GM12878 (cell line): ENCODE results near the gene ANO4. TPM values are rescaled to one million over a fixed set of nuclear protein-coding genes. Genes with fewer than 3 reads are reported as not detected.

Experiments used
- NFXL1 ChIP-seq: fragments of 450-650 bp; IDR thresholded peaks from 2 replicates; pipeline ENCODE4 v1.6.1; 2017; ENCODE audit warnings: antibody characterized with exemption, mild to moderate bottlenecking, borderline replicate concordance
- POLR2AphosphoS2 ChIP-seq: IDR thresholded peaks from 2 replicates; pipeline ENCODE4 v1.6.1; 2011; ENCODE audit warnings: low read depth, mild to moderate bottlenecking, low read length, improper control_type of control experiment, moderate library complexity
- ZSCAN29 ChIP-seq: fragments of 450-650 bp; IDR thresholded peaks from 2 replicates; pipeline ENCODE4 v1.6.1; 2017; ENCODE audit warnings: mild to moderate bottlenecking, moderate library complexity
- polyA plus RNA-seq, 11 experiments: library from polyadenylated mRNA; depleted of rRNA in 4 of 11; unstranded in 6 of 11; stranded (reverse) in 5 of 11; fragments of >200 nt; fragmentation: Nextera tagmentation in 4 of 11; fragmentation: Illumina TruSeq in 1 of 11; extraction: Ambion mirVana in 4 of 11; extraction: Trizol in 1 of 11; gene quantifications; 1 replicate in 1 of 11; 2 replicates in 10 of 11; pipeline versions ENCODE4 v1.2.1 to v1.2.3, GENCODE V29; 2011 to 2016; ENCODE audit warnings: inconsistent platforms in 2 of 11, missing spikeins in 2 of 11, low read depth in 1 of 11
- total RNA-seq, 4 experiments: library from RNA; depleted of rRNA in 3 of 4; stranded (reverse); fragments of >200 nt in 3 of 4; fragmentation: Illumina TruSeq in 1 of 4; extraction: Trizol in 1 of 4; gene quantifications; 2 replicates each; pipeline versions ENCODE4 v1.2.1 to v1.2.3, GENCODE V29; 2013 to 2021
- TF ChIP-seq, protein P1 (sequence below): IDR thresholded peaks from 2 replicates; pipeline ENCODE4 v1.6.1; 2012; ENCODE audit warnings: improper control_type of control experiment, low read depth, low read length; ENCODE audit not compliant: insufficient replicate concordance
- TF ChIP-seq, protein P2 (sequence below): fragments of 450-650 bp; IDR thresholded peaks from 2 replicates; pipeline ENCODE4 v1.6.1; 2017; ENCODE audit warnings: mild to moderate bottlenecking

The ANO4 gene
- total and polyA plus RNA-seq, 10 of the 15 experiments (the other 5 are each of a cell fraction or from before 2014, with no cell fraction given): not detected

DNA sequence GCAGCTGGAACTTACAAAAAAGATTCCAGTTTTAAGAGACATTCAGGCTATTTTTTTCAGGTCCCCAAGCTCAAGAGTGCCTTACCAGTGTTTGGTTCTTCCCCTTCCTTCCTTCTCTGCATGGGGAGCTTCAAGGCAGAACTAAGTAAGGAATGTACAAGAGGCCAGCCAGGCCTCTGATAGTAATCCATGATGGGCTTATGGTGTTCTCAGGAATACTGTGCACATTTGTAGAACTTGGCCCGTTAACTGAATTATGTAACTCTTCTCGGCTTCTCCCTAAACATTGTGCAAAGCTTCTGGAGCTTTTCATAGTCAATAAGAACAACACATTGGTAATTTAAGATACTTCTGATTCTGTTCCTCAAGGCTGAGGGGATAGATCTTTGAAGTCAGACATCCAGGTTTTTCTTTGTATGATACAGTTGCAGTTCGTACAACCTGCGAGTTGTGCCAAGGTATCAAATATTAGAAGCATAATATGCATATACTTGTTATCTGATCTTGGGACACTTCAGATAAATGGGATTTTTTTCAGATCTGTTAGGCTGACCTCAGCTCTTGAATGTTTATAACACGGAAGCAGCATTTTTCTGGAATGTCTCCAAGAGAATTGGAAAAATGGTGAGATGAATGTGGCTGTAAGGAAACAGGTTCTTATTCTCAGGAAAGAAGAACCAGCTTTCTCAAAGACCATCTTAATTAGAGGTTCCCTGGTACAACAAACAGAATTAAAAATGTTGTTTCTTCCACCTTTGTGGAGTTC is 148.6 kb downstream of the ANO4 start (continued):
- TF ChIP-seq, protein P1, sequence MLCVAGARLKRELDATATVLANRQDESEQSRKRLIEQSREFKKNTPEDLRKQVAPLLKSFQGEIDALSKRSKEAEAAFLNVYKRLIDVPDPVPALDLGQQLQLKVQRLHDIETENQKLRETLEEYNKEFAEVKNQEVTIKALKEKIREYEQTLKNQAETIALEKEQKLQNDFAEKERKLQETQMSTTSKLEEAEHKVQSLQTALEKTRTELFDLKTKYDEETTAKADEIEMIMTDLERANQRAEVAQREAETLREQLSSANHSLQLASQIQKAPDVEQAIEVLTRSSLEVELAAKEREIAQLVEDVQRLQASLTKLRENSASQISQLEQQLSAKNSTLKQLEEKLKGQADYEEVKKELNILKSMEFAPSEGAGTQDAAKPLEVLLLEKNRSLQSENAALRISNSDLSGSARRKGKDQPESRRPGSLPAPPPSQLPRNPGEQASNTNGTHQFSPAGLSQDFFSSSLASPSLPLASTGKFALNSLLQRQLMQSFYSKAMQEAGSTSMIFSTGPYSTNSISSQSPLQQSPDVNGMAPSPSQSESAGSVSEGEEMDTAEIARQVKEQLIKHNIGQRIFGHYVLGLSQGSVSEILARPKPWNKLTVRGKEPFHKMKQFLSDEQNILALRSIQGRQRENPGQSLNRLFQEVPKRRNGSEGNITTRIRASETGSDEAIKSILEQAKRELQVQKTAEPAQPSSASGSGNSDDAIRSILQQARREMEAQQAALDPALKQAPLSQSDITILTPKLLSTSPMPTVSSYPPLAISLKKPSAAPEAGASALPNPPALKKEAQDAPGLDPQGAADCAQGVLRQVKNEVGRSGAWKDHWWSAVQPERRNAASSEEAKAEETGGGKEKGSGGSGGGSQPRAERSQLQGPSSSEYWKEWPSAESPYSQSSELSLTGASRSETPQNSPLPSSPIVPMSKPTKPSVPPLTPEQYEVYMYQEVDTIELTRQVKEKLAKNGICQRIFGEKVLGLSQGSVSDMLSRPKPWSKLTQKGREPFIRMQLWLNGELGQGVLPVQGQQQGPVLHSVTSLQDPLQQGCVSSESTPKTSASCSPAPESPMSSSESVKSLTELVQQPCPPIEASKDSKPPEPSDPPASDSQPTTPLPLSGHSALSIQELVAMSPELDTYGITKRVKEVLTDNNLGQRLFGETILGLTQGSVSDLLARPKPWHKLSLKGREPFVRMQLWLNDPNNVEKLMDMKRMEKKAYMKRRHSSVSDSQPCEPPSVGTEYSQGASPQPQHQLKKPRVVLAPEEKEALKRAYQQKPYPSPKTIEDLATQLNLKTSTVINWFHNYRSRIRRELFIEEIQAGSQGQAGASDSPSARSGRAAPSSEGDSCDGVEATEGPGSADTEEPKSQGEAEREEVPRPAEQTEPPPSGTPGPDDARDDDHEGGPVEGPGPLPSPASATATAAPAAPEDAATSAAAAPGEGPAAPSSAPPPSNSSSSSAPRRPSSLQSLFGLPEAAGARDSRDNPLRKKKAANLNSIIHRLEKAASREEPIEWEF: no peak
- TF ChIP-seq ZSCAN29 (no peak), POLR2AphosphoS2 (no peak), NFXL1 (no peak)
- TF ChIP-seq, protein P2, sequence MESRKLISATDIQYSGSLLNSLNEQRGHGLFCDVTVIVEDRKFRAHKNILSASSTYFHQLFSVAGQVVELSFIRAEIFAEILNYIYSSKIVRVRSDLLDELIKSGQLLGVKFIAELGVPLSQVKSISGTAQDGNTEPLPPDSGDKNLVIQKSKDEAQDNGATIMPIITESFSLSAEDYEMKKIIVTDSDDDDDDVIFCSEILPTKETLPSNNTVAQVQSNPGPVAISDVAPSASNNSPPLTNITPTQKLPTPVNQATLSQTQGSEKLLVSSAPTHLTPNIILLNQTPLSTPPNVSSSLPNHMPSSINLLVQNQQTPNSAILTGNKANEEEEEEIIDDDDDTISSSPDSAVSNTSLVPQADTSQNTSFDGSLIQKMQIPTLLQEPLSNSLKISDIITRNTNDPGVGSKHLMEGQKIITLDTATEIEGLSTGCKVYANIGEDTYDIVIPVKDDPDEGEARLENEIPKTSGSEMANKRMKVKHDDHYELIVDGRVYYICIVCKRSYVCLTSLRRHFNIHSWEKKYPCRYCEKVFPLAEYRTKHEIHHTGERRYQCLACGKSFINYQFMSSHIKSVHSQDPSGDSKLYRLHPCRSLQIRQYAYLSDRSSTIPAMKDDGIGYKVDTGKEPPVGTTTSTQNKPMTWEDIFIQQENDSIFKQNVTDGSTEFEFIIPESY: no peak
